K562 (cell line): Measurements from ENCODE around the gene YBX2. TPM values are rescaled to one million over a fixed set of nuclear protein-coding genes. Genes with fewer than 3 reads are reported as not detected.

ENCODE experiments used
- ARNT ChIP-seq, 2 experiments: fragments of 450-650 bp; IDR thresholded peaks; 2 replicates each; pipeline ENCODE4 v1.6.1; 2016; ENCODE audit warnings: mild to moderate bottlenecking in 1 of 2
- CREB3 ChIP-seq: fragments of 450-650 bp; conservative IDR thresholded peaks from 2 replicates; pipeline ENCODE4 v1.6.1; 2016; ENCODE audit warnings: missing genetic modification characterization, low read depth, mild to moderate bottlenecking, missing compliant biosample characterization, moderate library complexity
- HDGF ChIP-seq: fragments of 450-650 bp; IDR thresholded peaks from 2 replicates; pipeline ENCODE4 v1.6.1; 2016
- HEY1 ChIP-seq: fragments of 250-450 bp; sonication (Bioruptor Pico); IDR thresholded peaks from 2 replicates; pipeline ENCODE4 v1.5.0; 2020; ENCODE audit warnings: mild to moderate bottlenecking, moderate library complexity, borderline replicate concordance
- HMGXB4 ChIP-seq: sonication (generic); formaldehyde crosslinking; IDR thresholded peaks from 2 replicates; pipeline ENCODE4 v1.8.1; 2023; ENCODE audit warnings: mild to moderate bottlenecking, missing genetic modification reagents
- KAT7 ChIP-seq: sonication (generic); formaldehyde crosslinking; IDR thresholded peaks from 2 replicates; pipeline ENCODE4 v1.8.0; 2022; ENCODE audit warnings: missing genetic modification reagents, mild to moderate bottlenecking, borderline replicate concordance
- NFRKB ChIP-seq: fragments of 450-650 bp; IDR thresholded peaks from 2 replicates; pipeline ENCODE4 v1.6.1; 2016; ENCODE audit warnings: low read depth
- POLR2H ChIP-seq: IDR thresholded peaks from 2 replicates; pipeline ENCODE4 v1.6.1; 2016; ENCODE audit warnings: missing genetic modification characterization, low read depth, mild to moderate bottlenecking, control low read depth, missing compliant biosample characterization, moderate library complexity
- RNF219 ChIP-seq: fragments of 250-450 bp; sonication (Bioruptor Pico); IDR thresholded peaks from 2 replicates; pipeline ENCODE4 v1.5.0; 2022; ENCODE audit warnings: mild to moderate bottlenecking
- SREBF2 ChIP-seq: sonication (generic); formaldehyde crosslinking; IDR thresholded peaks from 2 replicates; pipeline ENCODE4 v1.4.0; 2020; ENCODE audit warnings: mild to moderate bottlenecking, missing genetic modification reagents
- ZFX ChIP-seq: sonication (generic); formaldehyde crosslinking; IDR thresholded peaks from 2 replicates; pipeline ENCODE4 v1.8.0; 2022; ENCODE audit warnings: mild to moderate bottlenecking, missing genetic modification reagents, moderate library complexity
- ZNF224 ChIP-seq: sonication (generic); formaldehyde crosslinking; IDR thresholded peaks from 2 replicates; pipeline ENCODE4 v1.8.0; 2022; ENCODE audit warnings: mild to moderate bottlenecking, missing genetic modification reagents
- ZNF41 ChIP-seq: fragments of 250-450 bp; sonication (Bioruptor Pico); conservative IDR thresholded peaks from 2 replicates; pipeline ENCODE4 v1.4.0; 2020; ENCODE audit warnings: mild to moderate bottlenecking
- ZNF431 ChIP-seq: sonication (generic); formaldehyde crosslinking; IDR thresholded peaks from 2 replicates; pipeline ENCODE4 v1.8.0; 2022; ENCODE audit warnings: mild to moderate bottlenecking, missing genetic modification reagents
- polyA plus RNA-seq, 8 experiments: library from polyadenylated mRNA; depleted of rRNA in 4 of 8; stranded (reverse) in 5 of 8; unstranded in 3 of 8; fragments of >200 nt; fragmentation: Nextera tagmentation in 2 of 8; fragmentation: Illumina TruSeq in 1 of 8; extraction: Ambion mirVana in 2 of 8; extraction: Trizol in 1 of 8; gene quantifications; 2 replicates each; pipeline versions ENCODE4 v1.2.1 to v1.2.3, GENCODE V29; 2011 to 2014; ENCODE audit warnings: inconsistent platforms in 1 of 8, missing spikeins in 1 of 8
- total RNA-seq, 7 experiments: library from RNA; depleted of rRNA in 6 of 7; stranded (reverse); fragments of >200 nt in 6 of 7; fragmentation: Illumina TruSeq in 2 of 7; extraction: Trizol in 2 of 7; gene quantifications; 2 replicates each; pipeline versions ENCODE4 v1.2.1 to v1.2.3, GENCODE V29; 2011 to 2021; ENCODE audit warnings: low replicate concordance in 1 of 7
- TF ChIP-seq, protein P1 (sequence below): sonication (generic); formaldehyde crosslinking; IDR thresholded peaks from 2 replicates; pipeline ENCODE4 v1.8.1; 2023; ENCODE audit warnings: mild to moderate bottlenecking, missing genetic modification reagents, moderate library complexity
- TF ChIP-seq, protein P2 (sequence below): sonication (generic); formaldehyde crosslinking; IDR thresholded peaks from 2 replicates; pipeline ENCODE4 v1.8.0; 2022; ENCODE audit warnings: mild to moderate bottlenecking, missing genetic modification reagents

YBX2 gene
- total and polyA plus RNA-seq, 9 of the 15 experiments (the other 6 are each of a cell fraction or from before 2014, with no cell fraction given) = 0.03 to 0.59 (median 0.27) TPM; not detected in 6

- TF ChIP-seq HMGXB4 (CRISPR knock-in tag) = 0 out of 2 replicates have a peak, but pooled peaks have one; percentile 50
- no peak for TF ChIP-seq ZFX
- no peak for TF ChIP-seq SREBF2 (CRISPR knock-in tag)
- TF ChIP-seq ARNT (IDR thresholded peaks at IDR 0.05) = peak; percentile 74 to 81; a peak in 2 of 4 replicates
- no peak for TF ChIP-seq RNF219 (CRISPR knock-in tag)
- no peak for TF ChIP-seq CREB3 (tag)
- no peak for TF ChIP-seq ZNF224 (CRISPR knock-in tag)
- TF ChIP-seq, protein P1, sequence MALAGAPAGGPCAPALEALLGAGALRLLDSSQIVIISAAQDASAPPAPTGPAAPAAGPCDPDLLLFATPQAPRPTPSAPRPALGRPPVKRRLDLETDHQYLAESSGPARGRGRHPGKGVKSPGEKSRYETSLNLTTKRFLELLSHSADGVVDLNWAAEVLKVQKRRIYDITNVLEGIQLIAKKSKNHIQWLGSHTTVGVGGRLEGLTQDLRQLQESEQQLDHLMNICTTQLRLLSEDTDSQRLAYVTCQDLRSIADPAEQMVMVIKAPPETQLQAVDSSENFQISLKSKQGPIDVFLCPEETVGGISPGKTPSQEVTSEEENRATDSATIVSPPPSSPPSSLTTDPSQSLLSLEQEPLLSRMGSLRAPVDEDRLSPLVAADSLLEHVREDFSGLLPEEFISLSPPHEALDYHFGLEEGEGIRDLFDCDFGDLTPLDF (CRISPR knock-in tag) = 0 out of 2 replicates have a peak, but pooled peaks have one; percentile 36
- no peak for TF ChIP-seq HEY1
- TF ChIP-seq ZNF431 = 0 out of 2 replicates have a peak, but pooled peaks have one; percentile 30
- TF ChIP-seq KAT7 (CRISPR knock-in tag) = peak; percentile 40; the same call in 1 of the 2 replicates
- TF ChIP-seq NFRKB = peak; percentile 84
- TF ChIP-seq, protein P2, sequence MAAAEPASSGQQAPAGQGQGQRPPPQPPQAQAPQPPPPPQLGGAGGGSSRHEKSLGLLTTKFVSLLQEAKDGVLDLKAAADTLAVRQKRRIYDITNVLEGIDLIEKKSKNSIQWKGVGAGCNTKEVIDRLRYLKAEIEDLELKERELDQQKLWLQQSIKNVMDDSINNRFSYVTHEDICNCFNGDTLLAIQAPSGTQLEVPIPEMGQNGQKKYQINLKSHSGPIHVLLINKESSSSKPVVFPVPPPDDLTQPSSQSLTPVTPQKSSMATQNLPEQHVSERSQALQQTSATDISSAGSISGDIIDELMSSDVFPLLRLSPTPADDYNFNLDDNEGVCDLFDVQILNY = no peak
- no peak for TF ChIP-seq ZNF41 (CRISPR knock-in tag)
- no peak for TF ChIP-seq HDGF
- peak; percentile 70 for TF ChIP-seq POLR2H (tag)
Observed at GRCh38 chr17:7242717-7243452, 51.6 kb downstream of the YBX2 start (continued).
